Measurements from ENCODE around the gene SLIT3. TPM values are rescaled to one million over a fixed set of nuclear protein-coding genes. Genes with fewer than 3 reads are reported as not detected.

SLIT3 gene
- total RNA-seq, 1 experiment from 2014 or later, result not detected

GRCh38 chr5:168932400-168933189 is 368.3 kb downstream of the SLIT3 start:
- no peak for DNase-seq
- Histone ChIP-seq H3K27me3 (ENCODE audit: insufficient read depth, low read depth) (peaks cover 77% of the 10 kb centered on the region), H3K36me3 (ENCODE audit: low read depth) (no peaks in the 10 kb centered on the region), H4K20me1 (ENCODE audit: insufficient read depth) (no peaks in the 10 kb centered on the region; the same call in 1 of the 2 replicates), H2AFZ (no peak overlapping the region), H3K79me2 (ENCODE audit: low read depth) (no peaks in the 10 kb centered on the region), H3K27ac (no peak overlapping the region), H3K4me2 (no peak overlapping the region), H3K4me1 (replicated peaks; ENCODE audit: insufficient read depth) (no peaks in the 10 kb centered on the region), H3F3A (ENCODE audit: insufficient read depth, low read depth) (no peaks in the 10 kb centered on the region), H3K9me3 (ENCODE audit: insufficient read depth, low read depth) (no peaks in the 10 kb centered on the region), H3K4me3 (no peak overlapping the region), H3K9me2 (ENCODE audit: insufficient read depth) (no peaks in the 10 kb centered on the region)
- ChIA-PET POLR2A (ENCODE audit: unreplicated experiment) (no interaction called here), CTCF (no interaction called here)
- no TSS peak for BruUV-seq (replicated peaks)
- TF ChIP-seq EZH2 (IDR thresholded peaks at IDR 0.05; ENCODE audit: low read depth) (no peak), CTCF (conservative IDR thresholded peaks at IDR 0.05) (no peak)
- intact Hi-C loops (cut with micrococcal nuclease; ENCODE audit: unreplicated experiment), result no loop called here

DNA sequence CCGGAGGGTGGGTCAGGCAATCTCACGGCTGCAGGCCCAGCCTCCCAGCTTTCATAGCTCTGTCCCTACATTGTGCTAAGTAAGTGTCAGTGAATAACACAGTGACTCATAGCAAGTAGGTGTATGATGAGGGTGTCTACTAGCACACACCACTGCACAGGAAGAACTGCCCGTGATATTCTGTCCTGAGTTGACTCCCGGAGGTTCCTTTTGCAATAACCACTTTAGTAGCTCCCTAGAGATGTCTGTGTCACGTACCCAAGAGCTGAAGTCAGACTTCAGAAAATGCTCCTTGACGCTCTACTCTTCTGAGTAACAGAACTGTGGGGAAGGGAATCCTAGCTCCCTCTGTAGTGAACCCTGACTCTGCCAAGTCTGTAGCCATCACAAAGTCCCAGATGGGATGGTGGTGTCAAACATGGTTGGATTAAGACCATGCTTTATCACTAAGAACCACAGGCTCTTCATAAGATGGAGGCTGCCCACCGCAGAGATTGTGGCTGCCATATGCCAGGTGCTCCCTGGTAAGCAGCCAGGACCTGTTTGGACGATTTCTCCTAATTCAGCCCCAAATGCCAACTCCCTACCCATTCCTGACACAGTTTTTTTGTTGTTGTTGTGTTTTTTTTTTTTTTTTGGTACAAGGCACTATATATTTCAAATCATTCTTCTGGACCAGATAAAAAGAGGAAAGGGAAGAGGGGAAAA is 369.1 kb downstream of the SLIT3 start:
- H3K27me3 ChIP-seq (ENCODE audit: insufficient read depth, low read depth), result peaks cover 77% of the 10 kb centered on the region
- no peak overlapping the region for H3K4me2 ChIP-seq
- H3K4me3 ChIP-seq, result no peak overlapping the region
- BruUV-seq (replicated peaks), result no TSS peak
- intact Hi-C loops (cut with micrococcal nuclease; ENCODE audit: unreplicated experiment), result no loop called here
- no peaks in the 10 kb centered on the region for H3K9me3 ChIP-seq (ENCODE audit: insufficient read depth, low read depth)
- H3K9me2 ChIP-seq (ENCODE audit: insufficient read depth), result no peaks in the 10 kb centered on the region
- DNase-seq, result no peak
- no peaks in the 10 kb centered on the region for H3F3A ChIP-seq (ENCODE audit: insufficient read depth, low read depth)
- POLR2A ChIA-PET (ENCODE audit: unreplicated experiment), result no interaction called here
- TF ChIP-seq CTCF (conservative IDR thresholded peaks at IDR 0.05) (no peak), EZH2 (IDR thresholded peaks at IDR 0.05; ENCODE audit: low read depth) (no peak)
- H2AFZ ChIP-seq, result no peak overlapping the region
- H3K79me2 ChIP-seq (ENCODE audit: low read depth), result no peaks in the 10 kb centered on the region
- H4K20me1 ChIP-seq (ENCODE audit: insufficient read depth), result no peaks in the 10 kb centered on the region; the same call in 1 of the 2 replicates
- H3K27ac ChIP-seq, result no peak overlapping the region
- H3K4me1 ChIP-seq (replicated peaks; ENCODE audit: insufficient read depth), result no peaks in the 10 kb centered on the region
- CTCF ChIA-PET, result no interaction called here
- no peaks in the 10 kb centered on the region for H3K36me3 ChIP-seq (ENCODE audit: low read depth)

GRCh38 chr5:168929656-168930055 is 371.3 kb downstream of the SLIT3 start:
- no peak for DNase-seq
- Histone ChIP-seq H3K4me1 (replicated peaks; ENCODE audit: insufficient read depth) (no peaks in the 10 kb centered on the region), H3F3A (ENCODE audit: insufficient read depth, low read depth) (no peaks in the 10 kb centered on the region), H3K9me3 (ENCODE audit: insufficient read depth, low read depth) (no peaks in the 10 kb centered on the region), H3K36me3 (ENCODE audit: low read depth) (no peaks in the 10 kb centered on the region), H2AFZ (no peak overlapping the region), H3K4me2 (no peak overlapping the region), H3K27ac (no peak overlapping the region), H3K9me2 (ENCODE audit: insufficient read depth) (no peaks in the 10 kb centered on the region), H3K4me3 (no peak overlapping the region), H3K27me3 (ENCODE audit: insufficient read depth, low read depth) (peaks cover 78% of the 10 kb centered on the region), H3K79me2 (ENCODE audit: low read depth) (no peaks in the 10 kb centered on the region), H4K20me1 (ENCODE audit: insufficient read depth) (no peaks in the 10 kb centered on the region; the same call in 1 of the 2 replicates)
- intact Hi-C loops (cut with micrococcal nuclease; ENCODE audit: unreplicated experiment), result no loop called here
- BruUV-seq (replicated peaks), result no TSS peak
- CTCF ChIA-PET, result no interaction called here
- TF ChIP-seq EZH2 (IDR thresholded peaks at IDR 0.05; ENCODE audit: low read depth) (no peak), CTCF (conservative IDR thresholded peaks at IDR 0.05) (no peak)
- POLR2A ChIA-PET (ENCODE audit: unreplicated experiment), result no interaction called here

Measured in PC-9 (cell line).